Keratinocyte (primary cell): ENCODE results near the gene ZHX3.

Experiments
- CTCF ChIP-seq, 3 experiments: IDR thresholded peaks in 1 of 3; conservative IDR thresholded peaks in 1 of 3; optimal IDR thresholded peaks in 1 of 3; 2 replicates in 2 of 3; 3 replicates in 1 of 3; pipeline versions ENCODE3 to v1.5.1; 2011; ENCODE audit warnings: low read length in 3 of 3, mild to moderate bottlenecking in 3 of 3, moderate library complexity in 2 of 3, control low read depth in 1 of 3, inconsistent platforms in 1 of 3; ENCODE audit not compliant: insufficient read depth in 2 of 3; ENCODE audit errors: extremely low read depth in 1 of 3
- EZH2 ChIP-seq: IDR thresholded peaks from one replicate; pipeline ENCODE4 v1.6.1; 2012; ENCODE audit warnings: inconsistent platforms, mild to moderate bottlenecking, low read length, moderate library complexity

GRCh38 chr20:41320441-41320840 lies 2.9 kb upstream of the ZHX3 start:
- TF ChIP-seq CTCF (optimal IDR thresholded peaks at IDR 0.05 in 1 of 3, IDR thresholded peaks at IDR 0.05 in 1 of 3, conservative IDR thresholded peaks at IDR 0.05 in 1 of 3; ENCODE audit: extremely low read depth in 1 of 3, insufficient read depth in 2 of 3, low read length in 3 of 3) (no peak), EZH2 (no peak)
